ENCODE measurements around the gene PIGR. TPM values are rescaled to one million over a fixed set of nuclear protein-coding genes. Genes with fewer than 3 reads are reported as not detected.
A peak's percentile ranks its signal among the peaks of the same experiment; 100 is the strongest.

Gene PIGR
- total RNA-seq, 2 donors from 2014 or later: 7,504 to 12,164 TPM

- DNase-seq: peak; percentile 82
- peak overlapping the region in 1 of 2 donors; percentile 100 for H3K9ac ChIP-seq (ENCODE audit: low read depth in 2 of 2, low read length in 2 of 2)
- no peaks in the 10 kb centered on the region for H3K36me3 ChIP-seq
- TF ChIP-seq CTCF (IDR thresholded peaks at IDR 0.05): no peak
- H3K27me3 ChIP-seq: no peaks in the 10 kb centered on the region
- no peaks in the 10 kb centered on the region for H3K4me1 ChIP-seq
- peak overlapping the region; percentile 61 for H3K4me3 ChIP-seq
- H3K27ac ChIP-seq: peak overlapping the region; percentile 91
- H3K9me3 ChIP-seq: no peaks in the 10 kb centered on the region
- intact Hi-C loops (cut with DNase I): loop anchor here (5.0 kb wide), 1 partner anchor 35 kb away; no protein-coding TSS in a partner anchor
Observed at GRCh38 chr1:206941766-206942418, 4.4 kb downstream of the PIGR start.

GRCh38 chr1:206940588-206940936, 5.7 kb downstream of the PIGR start:
- Histone ChIP-seq H3K27me3 (no peaks in the 10 kb centered on the region), H3K36me3 (no peaks in the 10 kb centered on the region), H3K9me3 (no peaks in the 10 kb centered on the region), H3K9ac (ENCODE audit: low read depth in 2 of 2, low read length in 2 of 2) (peak overlapping the region; percentile 47 to 100), H3K4me3 (no peak overlapping the region), H3K4me1 (no peaks in the 10 kb centered on the region), H3K27ac (peak overlapping the region; percentile 91)
- intact Hi-C loops (cut with DNase I): loop anchor here (5.0 kb wide), 1 partner anchor 37 kb away; no protein-coding TSS in a partner anchor
- no peak for DNase-seq
- TF ChIP-seq CTCF (IDR thresholded peaks at IDR 0.05): no peak

GRCh38 chr1:206939841-206940587, 6.3 kb downstream of the PIGR start:
- peak overlapping the region; percentile 47 to 100 for H3K9ac ChIP-seq (ENCODE audit: low read depth in 2 of 2, low read length in 2 of 2)
- DNase-seq: peak; percentile 84
- H3K4me3 ChIP-seq: no peak overlapping the region
- no peaks in the 10 kb centered on the region for H3K36me3 ChIP-seq
- intact Hi-C loops (cut with DNase I): loop anchor here (5.0 kb wide), 1 partner anchor 37 kb away; no protein-coding TSS in a partner anchor
- no peaks in the 10 kb centered on the region for H3K9me3 ChIP-seq
- H3K4me1 ChIP-seq: no peaks in the 10 kb centered on the region
- TF ChIP-seq CTCF (IDR thresholded peaks at IDR 0.05): no peak
- peak overlapping the region; percentile 91 for H3K27ac ChIP-seq
- no peaks in the 10 kb centered on the region for H3K27me3 ChIP-seq

- peak overlapping the region; percentile 91 for H3K27ac ChIP-seq
- H3K9ac ChIP-seq (ENCODE audit: low read depth in 2 of 2, low read length in 2 of 2): peak overlapping the region; percentile 20 to 82
- DNase-seq: peak; percentile 64
- intact Hi-C loops (cut with DNase I): no loop called here
- H3K4me3 ChIP-seq: no peak overlapping the region
- H3K9me3 ChIP-seq: no peaks in the 10 kb centered on the region
- TF ChIP-seq CTCF (IDR thresholded peaks at IDR 0.05): no peak
- H3K36me3 ChIP-seq: no peaks in the 10 kb centered on the region
- no peaks in the 10 kb centered on the region for H3K4me1 ChIP-seq
- H3K27me3 ChIP-seq: no peaks in the 10 kb centered on the region
Observed at GRCh38 chr1:206939131-206939530, 7.1 kb downstream of the PIGR start.

GRCh38 chr1:206937425-206937824, 8.8 kb downstream of the PIGR start:
- Histone ChIP-seq H3K4me1 (no peaks in the 10 kb centered on the region), H3K4me3 (no peak overlapping the region), H3K9ac (ENCODE audit: low read depth in 2 of 2, low read length in 2 of 2) (peak overlapping the region; percentile 6 to 82), H3K27me3 (no peaks in the 10 kb centered on the region), H3K27ac (peak overlapping the region; percentile 91), H3K36me3 (peaks cover 5% of the 10 kb centered on the region), H3K9me3 (no peaks in the 10 kb centered on the region)
- no peak for DNase-seq
- TF ChIP-seq CTCF (IDR thresholded peaks at IDR 0.05): no peak
- intact Hi-C loops (cut with DNase I): no loop called here
